Spleen (tissue), 11 donors: ENCODE results near the gene MGMT. TPM values are rescaled to one million over a fixed set of nuclear protein-coding genes. Genes with fewer than 3 reads are reported as not detected.

Experiments
- DNase-seq: peaks from one replicate; pipeline ENCODE4 v3.0.0-alpha.2; 2020
- H3K27ac ChIP-seq, 8 donors: fragments of 200-600 bp; sonication (generic) in 7 of 8; 1 replicate in 4 of 8; 2 replicates in 4 of 8; pipeline versions ENCODE4 v1.5.0 to v1.8.0; 2016 to 2021; ENCODE audit warnings: inconsistent platforms in 4 of 8, mild to moderate bottlenecking in 4 of 8, moderate library complexity in 1 of 8
- H3K27me3 ChIP-seq, 7 donors: fragments of 200-600 bp; sonication (generic) in 6 of 7; replicated peaks in 1 of 7; 1 replicate in 4 of 7; 2 replicates in 3 of 7; pipeline versions ENCODE4 v1.5.0 to v1.8.0; 2016 to 2021; ENCODE audit warnings: inconsistent platforms in 3 of 7, mild to moderate bottlenecking in 1 of 7
- H3K36me3 ChIP-seq, 6 donors: fragments of 200-600 bp; sonication (generic) in 5 of 6; 1 replicate in 4 of 6; 2 replicates in 2 of 6; pipeline versions ENCODE4 v1.5.0 to v1.8.0; 2016 to 2021; ENCODE audit warnings: inconsistent platforms in 2 of 6
- H3K4me1 ChIP-seq, 6 donors: fragments of 200-600 bp; sonication (generic) in 5 of 6; 1 replicate in 3 of 6; 2 replicates in 3 of 6; pipeline versions ENCODE4 v1.5.0 to v1.8.0; 2016 to 2021; ENCODE audit warnings: inconsistent platforms in 3 of 6
- H3K4me3 ChIP-seq, 8 donors: fragments of 200-600 bp; sonication (generic) in 7 of 8; 1 replicate in 4 of 8; 2 replicates in 4 of 8; pipeline versions ENCODE4 v1.5.0 to v1.8.0; 2016 to 2021; ENCODE audit warnings: inconsistent platforms in 4 of 8, mild to moderate bottlenecking in 4 of 8, moderate library complexity in 2 of 8
- H3K9me3 ChIP-seq, 8 donors: fragments of 200-600 bp; sonication (generic) in 7 of 8; 1 replicate in 4 of 8; 2 replicates in 4 of 8; pipeline versions ENCODE4 v1.5.0 to v1.8.0; 2016 to 2021; ENCODE audit warnings: inconsistent platforms in 4 of 8
- CTCF ChIP-seq, 11 experiments: fragments of 200-600 bp in 7 of 11; fragments of 450-650 bp in 4 of 11; sonication (generic) in 4 of 11; IDR thresholded peaks in 8 of 11; conservative IDR thresholded peaks in 3 of 11; 1 replicate in 7 of 11; 2 replicates in 4 of 11; pipeline versions ENCODE4 v1.4.0 to v1.8.0; 2016 to 2021; ENCODE audit warnings: antibody characterized with exemption in 11 of 11, inconsistent platforms in 4 of 11, mild to moderate bottlenecking in 1 of 11
- POLR2A ChIP-seq, 3 donors: fragments of 450-650 bp; IDR thresholded peaks; one replicate each; pipeline ENCODE4 v1.5.1; 2017; ENCODE audit warnings: antibody characterized with exemption in 3 of 3, mild to moderate bottlenecking in 1 of 3
- POLR2AphosphoS5 ChIP-seq, 3 donors: sonication (generic); formaldehyde crosslinking; IDR thresholded peaks; one replicate each; pipeline ENCODE4 v1.5.1; 2017; ENCODE audit warnings: antibody characterized with exemption in 3 of 3
- WGBS, 5 donors: extraction: QIAGEN DNeasy Blood & Tissue Kit in 3 of 5; methylation state at CpG; one replicate each; pipeline versions ENCODE4 v1.1.5 to v1.1.7; 2013 to 2018; 5-methylcytosine and 5-hydroxymethylcytosine counted together
- intact Hi-C: fragments of 100-400 bp; cut with DNase I; formaldehyde crosslinking; loops from one replicate; pipeline ENCODE4 v1.15.0; 2023; ENCODE audit warnings: low total_unique reads
- polyA plus RNA-seq, 3 donors: library from polyadenylated mRNA; stranded (reverse); fragments of 200-250 nt; gene quantifications; one replicate each; pipeline ENCODE4 v1.2.1, GENCODE V29; 2013
- total RNA-seq, 7 donors: library from RNA; depleted of rRNA in 3 of 7; stranded (reverse); fragments of >200 nt in 3 of 7; fragmentation: NEBNext Ultra II Directional in 4 of 7; extraction: Animal tissue kit (Norgen Biotek cat#: 25700) in 4 of 7; gene quantifications; one replicate each; pipeline versions ENCODE4 v1.1.0 to v1.2.1, GENCODE V29; 2016 to 2021
- donor health status: healthy with polysubstance abuse.
- donor health status: DM: no; HTN: no; CAD: no; lungs with moderate emphysema.
- donor health status: DM: no; HTN: no; CAD: no.
- donor health status: Bipolar disorder and iron deficiency.
- donor health status: healthy.
- donor health status: DM: no; HTN: no; CAD: no.
- donor health status: DM: yes; HTN: yes; CAD: no.

The MGMT gene
- total and polyA plus RNA-seq, 10 donors: 14.3 to 33.4 (median 21.7) TPM

GRCh38 chr10:129534826-129535225 is 67.8 kb downstream of the MGMT start:
- intact Hi-C loops: no loop called here
- Histone ChIP-seq H3K27ac (no peak overlapping the region), H3K27me3 (no peaks in the 10 kb centered on the region), H3K9me3 (no peaks in the 10 kb centered on the region), H3K4me3 (no peak overlapping the region), H3K4me1 (peaks cover 5 to 26% (median 16%) of the 10 kb centered on the region in 6 donors), H3K36me3 (peaks cover 0 to 27% (median 9%) of the 10 kb centered on the region in 6 donors)
- DNase-seq: no peak
- 84 to 99% (median 95%) methylated on average over 5 of the region's 5 CpGs for WGBS, 5 donors
- TF ChIP-seq POLR2A (IDR thresholded peaks at IDR 0.05) (no peak), POLR2AphosphoS5 (IDR thresholded peaks at IDR 0.05) (no peak), CTCF (IDR thresholded peaks at IDR 0.05 in 8 of 11, conservative IDR thresholded peaks at IDR 0.05 in 3 of 11) (no peak)

DNA sequence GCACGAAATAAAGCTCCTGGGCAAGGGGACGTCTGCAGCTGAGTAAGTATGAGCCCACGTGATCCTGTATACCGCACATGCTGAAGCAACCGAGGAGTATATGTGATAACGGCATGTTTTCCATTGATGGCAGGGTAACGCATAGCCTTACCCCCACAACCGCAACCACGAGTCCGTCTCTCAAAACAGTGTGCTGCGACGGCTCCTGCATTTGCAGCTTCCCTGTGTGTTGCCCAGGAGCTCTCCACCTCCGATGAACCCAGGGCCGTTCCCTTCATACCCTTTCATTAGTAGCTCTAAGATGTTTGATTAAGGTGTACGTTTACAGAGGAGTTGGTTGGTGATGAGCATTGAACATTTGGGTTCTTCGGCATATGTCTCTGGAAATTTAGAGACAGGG is 69.3 kb downstream of the MGMT start:
- intact Hi-C loops: no loop called here
- WGBS, 5 donors: 95 to 98% (median 97%) methylated on average over 16 of the region's 16 CpGs
- Histone ChIP-seq H3K4me1 (peaks cover 5 to 21% (median 16%) of the 10 kb centered on the region in 6 donors), H3K27me3 (no peaks in the 10 kb centered on the region), H3K27ac (no peak overlapping the region), H3K9me3 (no peaks in the 10 kb centered on the region), H3K36me3 (peaks cover 0 to 27% (median 9%) of the 10 kb centered on the region in 6 donors), H3K4me3 (no peak overlapping the region)
- no peak for TF ChIP-seq CTCF (IDR thresholded peaks at IDR 0.05 in 8 of 11, conservative IDR thresholded peaks at IDR 0.05 in 3 of 11)
- no peak for TF ChIP-seq POLR2A (IDR thresholded peaks at IDR 0.05)
- TF ChIP-seq POLR2AphosphoS5 (IDR thresholded peaks at IDR 0.05): no peak
- no peak for DNase-seq

DNA sequence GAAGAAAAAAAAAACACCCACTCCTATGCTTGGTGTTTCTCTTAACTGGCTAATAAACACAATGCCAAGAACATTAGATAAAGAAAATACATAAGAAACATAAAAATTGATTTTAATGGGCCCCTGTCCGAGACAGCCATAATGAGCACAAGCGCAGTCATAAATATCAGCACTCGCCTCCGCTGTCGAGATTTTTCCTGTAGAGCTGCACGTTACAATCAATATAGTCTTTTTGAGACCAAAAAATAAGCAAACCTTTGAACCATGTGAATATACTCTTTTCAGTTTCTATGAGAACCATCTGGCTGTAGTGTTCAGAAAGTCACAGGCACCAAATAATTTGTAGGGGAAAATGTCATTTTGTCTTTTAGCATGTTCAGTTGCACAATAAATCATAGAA is 70.1 kb downstream of the MGMT start:
- Histone ChIP-seq H3K9me3 (no peaks in the 10 kb centered on the region), H3K27ac (no peak overlapping the region), H3K4me3 (no peak overlapping the region), H3K36me3 (peaks cover 0 to 31% (median 9%) of the 10 kb centered on the region in 6 donors), H3K4me1 (peaks cover 5 to 15% (median 13%) of the 10 kb centered on the region in 6 donors), H3K27me3 (no peaks in the 10 kb centered on the region)
- TF ChIP-seq POLR2AphosphoS5 (IDR thresholded peaks at IDR 0.05): no peak
- TF ChIP-seq CTCF (IDR thresholded peaks at IDR 0.05 in 8 of 11, conservative IDR thresholded peaks at IDR 0.05 in 3 of 11): no peak
- no peak for TF ChIP-seq POLR2A (IDR thresholded peaks at IDR 0.05)
- no peak for DNase-seq
- intact Hi-C loops: no loop called here
- WGBS, 5 donors: 91 to 96% (median 95%) methylated on average over 6 of the region's 6 CpGs

DNA sequence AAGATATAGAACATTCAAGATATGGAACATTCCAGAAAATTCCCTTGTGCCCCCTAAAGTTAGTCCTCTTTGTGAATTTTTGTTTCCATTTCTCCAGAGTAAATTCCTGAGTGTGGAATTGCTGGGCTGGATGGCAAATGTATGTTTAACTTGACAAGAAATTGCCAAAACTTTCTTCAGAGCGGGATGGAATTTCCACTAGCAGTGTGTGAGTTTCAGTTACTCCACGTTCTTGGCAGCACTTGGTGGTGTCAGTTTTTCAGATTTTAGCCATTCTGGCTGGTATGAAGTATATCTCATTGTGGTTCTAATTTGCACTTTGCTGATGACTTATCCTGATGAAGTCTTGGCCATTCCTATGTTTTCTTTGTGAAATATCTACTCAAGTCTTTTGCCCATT is 71.2 kb downstream of the MGMT start:
- WGBS, 5 donors: 65 to 90% (median 86%) methylated on average over 2 of the region's 2 CpGs
- no peaks in the 10 kb centered on the region for H3K27me3 ChIP-seq
- DNase-seq: no peak

More for the DNA sequence above, 71.2 kb downstream of the MGMT start:
- no peak overlapping the region for H3K4me3 ChIP-seq
- H3K27ac ChIP-seq: no peak overlapping the region
- no peak for TF ChIP-seq CTCF (IDR thresholded peaks at IDR 0.05 in 8 of 11, conservative IDR thresholded peaks at IDR 0.05 in 3 of 11)
- no peak for TF ChIP-seq POLR2AphosphoS5 (IDR thresholded peaks at IDR 0.05)
- TF ChIP-seq POLR2A (IDR thresholded peaks at IDR 0.05): no peak
- H3K9me3 ChIP-seq: no peaks in the 10 kb centered on the region
- H3K4me1 ChIP-seq: peaks cover 0 to 4% (median 2%) of the 10 kb centered on the region in 6 donors
- intact Hi-C loops: no loop called here
- H3K36me3 ChIP-seq: peaks cover 0 to 42% (median 9%) of the 10 kb centered on the region in 6 donors
